SK-N-MC (cell line): ENCODE results near the gene PCTP.

Source experiments
- DNase-seq: peaks from one replicate; pipeline ENCODE4 v3.0.0-alpha.2; 2011; ENCODE audit warnings: low read depth, low spot score
- H3K27ac ChIP-seq: fragments of 200-600 bp; sonication (generic); 2 replicates; pipeline ENCODE4 v1.5.1; 2016; ENCODE audit warnings: mixed run types
- H3K36me3 ChIP-seq: fragments of 200-600 bp; sonication (generic); 2 replicates; pipeline ENCODE4 v1.6.1; 2017; ENCODE audit warnings: antibody characterized with exemption, low read length, mixed read lengths; ENCODE audit not compliant: insufficient read depth
- H3K4me3 ChIP-seq: fragments of 200-600 bp; sonication (generic); 2 replicates; pipeline ENCODE4 v1.5.1; 2016
- H3K9ac ChIP-seq: fragments of 200-600 bp; sonication (generic); 2 replicates; pipeline ENCODE4 v1.8.0; 2017; ENCODE audit warnings: mixed run types, mixed read lengths; ENCODE audit not compliant: insufficient read length
- H3K9me3 ChIP-seq: fragments of 200-600 bp; sonication (generic); 2 replicates; pipeline ENCODE4 v1.6.1; 2017; ENCODE audit warnings: low read depth, mild to moderate bottlenecking, antibody characterized with exemption, low read length, moderate library complexity, mixed read lengths
- EZH2 ChIP-seq: fragments of 200-600 bp; sonication (generic); IDR thresholded peaks from one replicate; pipeline ENCODE4 v1.6.1; 2017; ENCODE audit warnings: antibody characterized with exemption
- FOXP2 ChIP-seq: optimal IDR thresholded peaks from 2 replicates; pipeline ENCODE3; 2011; ENCODE audit warnings: mild to moderate bottlenecking, moderate library complexity; ENCODE audit not compliant: insufficient read depth; ENCODE audit errors: extremely low read length, control extremely low read depth
- POLR2AphosphoS5 ChIP-seq: IDR thresholded peaks from 2 replicates; pipeline ENCODE4 v1.6.1; 2012; ENCODE audit warnings: mild to moderate bottlenecking, low read depth, low read length, borderline replicate concordance

The PCTP gene

GRCh38 chr17:55750750-55751657 is at the start of gene PCTP:
Gene PCTP, plus strand, starts transcription at chr17:55751051. Its CDS starts 53 bp downstream, at chr17:55751104.
- Histone ChIP-seq H3K27ac (no peak within 1 kb of the TSS), H3K36me3 (no peaks in the 10 kb centered on the region), H3K9me3 (no peaks in the 10 kb centered on the region), H3K9ac (peak within 1 kb of the TSS; percentile 71), H3K4me3 (peak within 1 kb of the TSS; percentile 95)
- TF ChIP-seq POLR2AphosphoS5 (no peak), FOXP2 (peak; percentile 27)
- no peak for DNase-seq

GRCh38 chr17:55702150-55702549 is 48.7 kb upstream of the PCTP start:
- no peak overlapping the region for H3K27ac ChIP-seq

DNA sequence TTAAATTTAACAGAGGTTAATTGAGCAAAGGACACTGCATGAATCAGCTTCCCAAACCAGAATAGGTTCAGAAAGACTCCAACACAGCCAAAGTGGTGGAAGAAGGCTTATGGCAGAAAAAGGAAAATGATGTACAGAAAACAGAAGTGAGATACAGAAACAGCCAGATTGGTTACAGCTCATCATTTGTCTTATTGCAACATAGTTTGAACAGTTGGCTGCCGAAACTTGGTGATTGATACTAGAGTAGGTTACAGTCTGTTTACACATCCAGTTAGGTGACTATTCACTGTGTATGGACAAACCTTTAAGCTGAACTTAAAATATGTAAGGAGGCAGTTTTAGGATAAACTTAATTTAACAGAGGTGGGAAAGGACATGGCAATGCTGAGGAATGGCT is 46.5 kb upstream of the PCTP start:
- Histone ChIP-seq H3K27ac (no peak overlapping the region), H3K9me3 (no peaks in the 10 kb centered on the region), H3K4me3 (no peak overlapping the region), H3K36me3 (no peaks in the 10 kb centered on the region), H3K9ac (no peak overlapping the region)
- DNase-seq, result no peak
- TF ChIP-seq POLR2AphosphoS5, result no peak

More at GRCh38 chr17:55702150-55702549, 48.7 kb upstream of the PCTP start:
- no peak overlapping the region for H3K9ac ChIP-seq
- no peak overlapping the region for H3K4me3 ChIP-seq
- H3K36me3 ChIP-seq, result no peaks in the 10 kb centered on the region
- no peaks in the 10 kb centered on the region for H3K9me3 ChIP-seq
- DNase-seq, result no peak
- TF ChIP-seq EZH2 (no peak), POLR2AphosphoS5 (no peak)

- Histone ChIP-seq H3K4me3 (no peak overlapping the region), H3K9me3 (no peaks in the 10 kb centered on the region), H3K27ac (no peak overlapping the region), H3K9ac (no peak overlapping the region), H3K36me3 (no peaks in the 10 kb centered on the region)
- no peak for TF ChIP-seq FOXP2
- no peak for TF ChIP-seq EZH2
- TF ChIP-seq POLR2AphosphoS5, result no peak
- DNase-seq, result no peak
Measured at GRCh38 chr17:55705847-55706246, 45.0 kb upstream of the PCTP start.

GRCh38 chr17:55706808-55707773 is 43.8 kb upstream of the PCTP start:
- no peak for TF ChIP-seq FOXP2
- no peak for TF ChIP-seq POLR2AphosphoS5
- no peak for TF ChIP-seq EZH2
- no peak overlapping the region for H3K4me3 ChIP-seq
- H3K9ac ChIP-seq, result no peak overlapping the region

GRCh38 chr17:55708175-55708974 is 42.5 kb upstream of the PCTP start:
- Histone ChIP-seq H3K36me3 (no peaks in the 10 kb centered on the region), H3K4me3 (no peak overlapping the region), H3K9ac (no peak overlapping the region), H3K9me3 (no peaks in the 10 kb centered on the region), H3K27ac (no peak overlapping the region)
- DNase-seq, result no peak
- no peak for TF ChIP-seq POLR2AphosphoS5
- no peak for TF ChIP-seq EZH2

More at GRCh38 chr17:55706808-55707773, 43.8 kb upstream of the PCTP start:
- no peak overlapping the region for H3K27ac ChIP-seq
- H3K9me3 ChIP-seq, result no peaks in the 10 kb centered on the region
- no peak for DNase-seq
- H3K36me3 ChIP-seq, result no peaks in the 10 kb centered on the region

DNA sequence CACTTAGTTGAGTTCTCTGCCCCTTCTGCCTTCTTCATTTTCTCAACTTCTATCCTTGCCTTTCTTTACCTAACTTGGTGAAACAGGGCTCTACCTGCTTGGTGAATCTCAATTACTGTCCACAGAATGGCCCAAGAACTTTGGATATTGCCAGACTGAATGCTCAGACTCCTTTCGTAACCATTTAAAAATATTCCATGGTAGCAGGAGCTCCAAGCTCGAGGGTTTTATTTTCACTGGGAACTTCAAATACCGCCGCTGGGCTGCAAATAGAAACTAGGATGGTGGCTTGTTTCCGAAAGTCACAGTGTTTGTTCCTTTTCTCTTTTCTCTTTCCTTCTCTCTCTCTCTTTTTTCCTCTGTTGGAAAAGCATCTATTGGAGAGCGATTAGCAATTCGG is 41.4 kb upstream of the PCTP start:
- no peak for DNase-seq
- no peak overlapping the region for H3K27ac ChIP-seq
- no peak for TF ChIP-seq POLR2AphosphoS5
- TF ChIP-seq EZH2, result no peak
- no peak overlapping the region for H3K9ac ChIP-seq
- no peaks in the 10 kb centered on the region for H3K9me3 ChIP-seq
- H3K36me3 ChIP-seq, result no peaks in the 10 kb centered on the region
- no peak overlapping the region for H3K4me3 ChIP-seq

- TF ChIP-seq FOXP2 (no peak), POLR2AphosphoS5 (no peak), EZH2 (no peak)
- no peak overlapping the region for H3K27ac ChIP-seq
- H3K9me3 ChIP-seq, result no peaks in the 10 kb centered on the region
- DNase-seq, result no peak
- no peaks in the 10 kb centered on the region for H3K36me3 ChIP-seq
- no peak overlapping the region for H3K9ac ChIP-seq
- no peak overlapping the region for H3K4me3 ChIP-seq
Measured at GRCh38 chr17:55709984-55710383, 40.9 kb upstream of the PCTP start.
